Smooth muscle cell (in vitro differentiated cells): Measurements from ENCODE around the gene NAXD. TPM values are rescaled to one million over a fixed set of nuclear protein-coding genes. Genes with fewer than 3 reads are reported as not detected.
"Not testable (repeated sequence)": the region's sequence is repeated elsewhere in the genome, so short reads cannot be mapped to it uniquely, and the experiment has no call there.

ENCODE experiments used
- DNase-seq: peaks from one replicate; lab custom pipeline; 2025; ENCODE audit not compliant: unreplicated experiment; lab: John Stamatoyannopoulos, UW
- H2AFZ ChIP-seq: fragments of 200-600 bp; sonication (generic); 2 replicates; pipeline ENCODE4 v1.6.0; 2016; ENCODE audit warnings: antibody characterized with exemption, low read depth, mild to moderate bottlenecking
- H3F3A ChIP-seq: fragments of 200-600 bp; sonication (generic); 2 replicates; pipeline ENCODE4 v1.6.0; 2017; ENCODE audit warnings: antibody characterized with exemption, low read depth
- H3K27ac ChIP-seq: fragments of 200-600 bp; sonication (generic); 2 replicates; pipeline ENCODE4 v1.5.1; 2016; ENCODE audit warnings: low read depth, mild to moderate bottlenecking
- H3K27me3 ChIP-seq: fragments of 200-600 bp; sonication (generic); 2 replicates; pipeline ENCODE4 v1.6.1; 2016; ENCODE audit warnings: low read depth, mild to moderate bottlenecking
- H3K36me3 ChIP-seq: fragments of 200-600 bp; sonication (generic); 2 replicates; pipeline ENCODE4 v1.5.1; 2016; ENCODE audit warnings: low read depth
- H3K4me1 ChIP-seq: fragments of 200-600 bp; sonication (generic); 2 replicates; pipeline ENCODE4 v1.5.1; 2016; ENCODE audit warnings: low read depth
- H3K4me2 ChIP-seq: fragments of 200-600 bp; sonication (generic); 2 replicates; pipeline ENCODE4 v1.6.0; 2016; ENCODE audit warnings: mild to moderate bottlenecking
- H3K4me3 ChIP-seq: fragments of 200-600 bp; sonication (generic); 2 replicates; pipeline ENCODE4 v1.5.1; 2016; ENCODE audit warnings: mild to moderate bottlenecking
- H3K79me2 ChIP-seq: fragments of 200-600 bp; sonication (generic); 2 replicates; pipeline ENCODE4 v1.6.0; 2016; ENCODE audit warnings: low read depth, mild to moderate bottlenecking
- H3K9ac ChIP-seq: fragments of 200-600 bp; sonication (generic); 2 replicates; pipeline ENCODE4 v1.6.0; 2016; ENCODE audit warnings: low read depth
- H3K9me3 ChIP-seq: fragments of 200-600 bp; sonication (generic); replicated peaks from 2 replicates; pipeline ENCODE4 v1.5.1; 2016; ENCODE audit warnings: low read depth
- H4K20me1 ChIP-seq: fragments of 200-600 bp; sonication (generic); 2 replicates; pipeline ENCODE4 v1.6.0; 2016; ENCODE audit warnings: low read depth
- WGBS: methylation state at CpG from one replicate; pipeline ENCODE4 v1.1.7; 2016; ENCODE audit warnings: low lambda C conversion rate; 5-methylcytosine and 5-hydroxymethylcytosine counted together
- polyA plus RNA-seq: library from polyadenylated mRNA; unstranded; fragments of >200 nt; fragmentation: Nextera tagmentation; extraction: Ambion mirVana; gene quantifications from 2 replicates; pipeline ENCODE4 v1.2.1, GENCODE V29; 2016
- total RNA-seq: library from RNA; depleted of rRNA; stranded (reverse); fragments of >200 nt; gene quantifications from 2 replicates; pipeline ENCODE4 v1.2.3, GENCODE V29; 2014
- TF ChIP-seq, protein P1 (sequence below): fragments of 200-600 bp; sonication (generic); IDR thresholded peaks from 2 replicates; pipeline ENCODE4 v1.5.1; 2017; ENCODE audit warnings: borderline replicate concordance, mild to moderate bottlenecking, antibody characterized with exemption; ENCODE audit not compliant: insufficient read depth, poor library complexity, severe bottlenecking

NAXD gene
- total and polyA plus RNA-seq, 2 experiments from 2014 or later = 16.9 to 30.9 TPM

DNA sequence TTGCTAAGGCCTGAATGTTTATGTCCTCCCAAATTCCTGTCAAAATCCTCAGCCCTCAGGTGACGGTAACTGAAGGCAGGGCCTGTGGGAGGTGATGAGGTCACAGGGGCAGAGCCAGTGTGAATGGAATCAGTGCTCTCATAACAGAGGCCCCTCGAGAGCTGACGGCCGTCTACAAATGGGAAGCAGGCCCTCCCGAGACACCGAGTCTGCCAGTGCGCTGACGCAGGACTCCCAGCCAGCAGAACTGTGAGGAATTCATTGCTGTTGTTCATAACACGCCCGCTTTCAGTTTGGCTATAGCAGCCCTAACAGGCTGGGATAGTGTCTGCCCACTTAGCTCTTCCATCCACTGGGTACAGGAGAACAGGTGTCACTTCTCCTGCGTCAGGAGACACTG is 49.3 kb downstream of the NAXD start:
- Histone ChIP-seq H3K4me1 (no peaks in the 10 kb centered on the region), H4K20me1 (peaks cover 9% of the 10 kb centered on the region), H3K36me3 (peaks cover 21% of the 10 kb centered on the region), H3K27me3 (no peaks in the 10 kb centered on the region), H3K27ac (no peak overlapping the region), H3F3A (peaks cover 4% of the 10 kb centered on the region), H2AFZ (no peak overlapping the region), H3K79me2 (no peaks in the 10 kb centered on the region), H3K9ac (no peak overlapping the region), H3K4me3 (no peak overlapping the region), H3K9me3 (no peaks in the 10 kb centered on the region), H3K4me2 (no peak overlapping the region)
- no peak for DNase-seq
- WGBS = 94% methylated on average over 11 of the region's 11 CpGs
- TF ChIP-seq, protein P1, sequence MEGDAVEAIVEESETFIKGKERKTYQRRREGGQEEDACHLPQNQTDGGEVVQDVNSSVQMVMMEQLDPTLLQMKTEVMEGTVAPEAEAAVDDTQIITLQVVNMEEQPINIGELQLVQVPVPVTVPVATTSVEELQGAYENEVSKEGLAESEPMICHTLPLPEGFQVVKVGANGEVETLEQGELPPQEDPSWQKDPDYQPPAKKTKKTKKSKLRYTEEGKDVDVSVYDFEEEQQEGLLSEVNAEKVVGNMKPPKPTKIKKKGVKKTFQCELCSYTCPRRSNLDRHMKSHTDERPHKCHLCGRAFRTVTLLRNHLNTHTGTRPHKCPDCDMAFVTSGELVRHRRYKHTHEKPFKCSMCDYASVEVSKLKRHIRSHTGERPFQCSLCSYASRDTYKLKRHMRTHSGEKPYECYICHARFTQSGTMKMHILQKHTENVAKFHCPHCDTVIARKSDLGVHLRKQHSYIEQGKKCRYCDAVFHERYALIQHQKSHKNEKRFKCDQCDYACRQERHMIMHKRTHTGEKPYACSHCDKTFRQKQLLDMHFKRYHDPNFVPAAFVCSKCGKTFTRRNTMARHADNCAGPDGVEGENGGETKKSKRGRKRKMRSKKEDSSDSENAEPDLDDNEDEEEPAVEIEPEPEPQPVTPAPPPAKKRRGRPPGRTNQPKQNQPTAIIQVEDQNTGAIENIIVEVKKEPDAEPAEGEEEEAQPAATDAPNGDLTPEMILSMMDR = no peak

DNA sequence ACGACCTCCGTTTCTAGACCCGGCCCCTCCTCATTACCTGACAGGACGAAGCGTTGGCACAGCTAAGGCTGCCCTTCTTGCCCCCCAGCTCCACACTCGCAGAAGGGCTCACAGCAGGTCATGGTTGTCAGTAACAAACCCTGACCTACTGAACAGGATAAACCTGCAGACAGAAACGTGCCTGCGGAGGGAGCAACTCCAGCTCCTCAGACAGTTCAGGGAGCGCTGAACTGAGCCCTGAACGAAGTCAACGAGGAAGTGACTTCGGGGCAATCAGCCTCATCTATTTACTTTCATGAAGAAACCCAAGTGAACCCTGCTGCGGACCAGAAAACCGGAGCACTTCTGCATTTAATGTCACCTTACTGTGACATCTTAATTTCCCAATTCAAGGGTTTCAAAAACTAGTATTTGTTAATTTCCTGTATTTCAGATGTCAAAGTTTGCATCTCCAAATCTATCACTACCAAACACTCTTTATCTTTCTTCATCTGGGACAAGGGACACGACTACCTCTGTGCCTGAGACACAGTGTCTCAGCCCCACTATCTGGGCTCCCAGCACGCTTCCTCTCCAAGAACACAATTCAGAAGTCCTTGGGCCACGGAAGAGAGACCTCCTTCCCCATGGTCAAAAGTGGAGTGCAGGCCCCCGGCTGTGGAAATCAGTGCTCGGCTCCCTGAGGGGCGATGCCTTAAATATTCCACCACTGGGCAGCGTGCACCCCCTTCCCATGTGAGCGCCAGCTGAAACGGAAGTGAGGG is 50.3 kb downstream of the NAXD start:
- H3K4me3 ChIP-seq = no peak overlapping the region
- H3K9me3 ChIP-seq = no peaks in the 10 kb centered on the region
- H3F3A ChIP-seq = peaks cover 4% of the 10 kb centered on the region
- H4K20me1 ChIP-seq = peaks cover 9% of the 10 kb centered on the region
- peaks cover 19% of the 10 kb centered on the region for H3K36me3 ChIP-seq
- H3K4me2 ChIP-seq = no peak overlapping the region
- H3K27me3 ChIP-seq = no peaks in the 10 kb centered on the region
- H2AFZ ChIP-seq = no peak overlapping the region
- no peaks in the 10 kb centered on the region for H3K79me2 ChIP-seq
- no peak overlapping the region for H3K27ac ChIP-seq
- 97% methylated on average over 23 of the region's 23 CpGs for WGBS
- no peak overlapping the region for H3K9ac ChIP-seq
- TF ChIP-seq, protein P1 = no peak
- no peak for DNase-seq
- no peaks in the 10 kb centered on the region for H3K4me1 ChIP-seq

DNA sequence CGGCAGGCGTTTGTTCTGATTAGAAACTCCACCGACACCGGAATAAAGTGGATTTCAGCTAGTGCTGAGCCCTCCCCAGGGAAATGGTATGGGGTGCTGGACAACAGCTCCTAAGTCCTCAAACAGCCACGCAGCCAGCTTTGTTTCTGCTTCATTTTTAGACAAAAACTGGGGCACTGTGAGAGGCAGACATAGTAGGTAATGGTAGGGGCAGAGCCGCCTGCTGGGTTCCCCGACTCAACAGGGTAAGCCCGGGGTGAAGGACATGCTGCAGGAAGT is 50.8 kb downstream of the NAXD start:
- H3K27ac ChIP-seq = no peak overlapping the region
- peaks cover 4% of the 10 kb centered on the region for H3F3A ChIP-seq
- peaks cover 9% of the 10 kb centered on the region for H4K20me1 ChIP-seq
- no peak for DNase-seq
- H3K9ac ChIP-seq = no peak overlapping the region
- no peaks in the 10 kb centered on the region for H3K4me1 ChIP-seq
- TF ChIP-seq, protein P1 = no peak
- no peak overlapping the region for H3K4me2 ChIP-seq
- no peak overlapping the region for H3K4me3 ChIP-seq
- WGBS = 97% methylated on average over 8 of the region's 8 CpGs
- H2AFZ ChIP-seq = no peak overlapping the region
- no peaks in the 10 kb centered on the region for H3K79me2 ChIP-seq
- H3K9me3 ChIP-seq = no peaks in the 10 kb centered on the region
- peaks cover 19% of the 10 kb centered on the region for H3K36me3 ChIP-seq
- H3K27me3 ChIP-seq = no peaks in the 10 kb centered on the region

DNA sequence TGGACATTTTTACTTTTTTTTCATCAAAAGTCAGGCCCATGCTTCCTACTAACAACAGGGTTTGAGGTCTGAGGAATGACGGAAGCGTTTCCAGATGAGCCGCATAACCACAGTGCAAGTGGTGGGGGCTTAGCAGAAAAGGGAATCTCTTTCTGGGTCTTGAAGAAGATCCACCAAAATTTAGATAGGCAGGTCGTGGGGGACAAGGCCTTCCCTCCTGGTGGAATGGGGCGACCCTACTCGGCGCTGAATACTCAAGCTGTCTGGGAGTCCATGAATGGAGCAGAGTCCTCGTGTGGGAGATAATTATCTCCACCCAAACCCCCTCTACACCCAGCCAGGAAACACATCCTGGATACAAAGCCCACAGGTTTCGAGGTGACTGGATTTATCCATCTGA is 53.7 kb downstream of the NAXD start:
- H3K4me2 ChIP-seq = no peak overlapping the region
- peaks cover 19% of the 10 kb centered on the region for H3K36me3 ChIP-seq
- no peak for DNase-seq
- H3K4me1 ChIP-seq = no peaks in the 10 kb centered on the region
- no peaks in the 10 kb centered on the region for H3K27me3 ChIP-seq
- no peak overlapping the region for H3K27ac ChIP-seq
- WGBS = 87% methylated on average over 9 of the region's 9 CpGs
- H2AFZ ChIP-seq = no peak overlapping the region
- no peaks in the 10 kb centered on the region for H3K9me3 ChIP-seq
- H3K4me3 ChIP-seq = no peak overlapping the region
- H3K79me2 ChIP-seq = peaks cover under 1% of the 10 kb centered on the region
- no peak overlapping the region for H3K9ac ChIP-seq
- no peaks in the 10 kb centered on the region for H3F3A ChIP-seq
- TF ChIP-seq, protein P1 = no peak
- H4K20me1 ChIP-seq = peaks cover 4% of the 10 kb centered on the region

DNA sequence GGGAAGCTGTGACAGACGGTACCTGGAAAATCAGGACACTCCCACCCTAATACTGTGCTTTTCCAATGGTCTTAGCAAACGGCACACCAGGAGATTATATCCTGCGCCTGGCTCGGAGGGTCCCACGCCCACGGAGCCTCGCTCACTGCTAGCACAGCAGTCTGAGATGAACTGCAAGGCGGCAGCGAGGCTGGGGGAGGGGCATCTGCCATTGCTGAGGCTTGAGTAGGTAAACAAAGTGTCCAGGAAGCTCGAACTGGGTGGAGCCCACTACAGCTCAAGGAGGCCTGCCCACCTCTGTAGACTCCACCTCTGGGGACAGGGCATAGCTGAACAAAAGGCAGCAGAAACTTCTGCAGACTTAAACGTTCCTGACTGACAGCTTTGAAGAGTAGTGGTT is 54.5 kb downstream of the NAXD start:
- H3K9me3 ChIP-seq, DNase-seq, H2AFZ ChIP-seq, H3K79me2 ChIP-seq, H3K4me1 ChIP-seq, H3K4me3 ChIP-seq, H3K9ac ChIP-seq, H3F3A ChIP-seq, H3K4me2 ChIP-seq, H3K27ac ChIP-seq, H4K20me1 ChIP-seq, H3K27me3 ChIP-seq: not testable (repeated sequence)
- WGBS = 97% methylated on average over 11 of the region's 11 CpGs
- H3K36me3 ChIP-seq = peaks cover 19% of the 10 kb centered on the region
